Endothelial cell of umbilical vein (primary cell): ENCODE data around the gene CDS2. TPM values are rescaled to one million over a fixed set of nuclear protein-coding genes. Genes with fewer than 3 reads are reported as not detected.

Source experiments
- BruUV-seq: library from RNA; stranded (reverse); fragments of 400-500 nt; replicated peaks from 2 replicates; lab custom pipeline; 2021; lab: Mats Ljungman, UMichigan
- CTCF ChIA-PET: fragments of 300-600, 350-600 bp; sonication (Branson Sonifier 250); formaldehyde crosslinking; loops from one replicate; lab custom pipeline; 2021; ENCODE audit warnings: antibody characterized with exemption, inconsistent platforms; lab: Charles Lee
- POLR2A ChIA-PET: fragments of 300-600, 350-600 bp; sonication (Branson Sonifier 250); formaldehyde crosslinking; loops from one replicate; lab custom pipeline; 2021; ENCODE audit warnings: antibody characterized with exemption, inconsistent platforms; lab: Charles Lee
- DNase-seq: peaks from one replicate; pipeline ENCODE4 v3.0.0-alpha.2; 2011; ENCODE audit warnings: low read depth, low spot score
- FAIRE-seq: peaks from 2 replicates; lab custom pipeline; 2011; peaks lifted over from hg19 to GRCh38; lab: Jason Lieb, UNC
- H2AFZ ChIP-seq: 2 replicates; pipeline ENCODE4 v1.6.0; 2012; ENCODE audit warnings: low read depth, low read length, control low read depth, inconsistent platforms
- H3K27ac ChIP-seq: 2 replicates; pipeline ENCODE4 v1.5.1; 2011; ENCODE audit warnings: low read depth, mild to moderate bottlenecking, control low read depth, low read length, moderate library complexity; ENCODE audit not compliant: insufficient read depth
- H3K27me3 ChIP-seq, 2 experiments: 2 replicates each; pipeline versions ENCODE4 v1.6.0 to v1.6.1; 2011; ENCODE audit warnings: low read length in 2 of 2, mixed read lengths in 1 of 2; ENCODE audit not compliant: control insufficient read depth in 2 of 2, insufficient read depth in 2 of 2
- H3K36me3 ChIP-seq, 2 experiments: 2 replicates in 1 of 2; 3 replicates in 1 of 2; pipeline ENCODE4 v1.5.1; 2011; ENCODE audit warnings: low read length in 2 of 2, mild to moderate bottlenecking in 1 of 2, moderate library complexity in 1 of 2; ENCODE audit not compliant: control insufficient read depth in 2 of 2, insufficient read depth in 2 of 2; ENCODE audit errors: extremely low read depth in 1 of 2
- H3K4me1 ChIP-seq: 3 replicates; pipeline ENCODE4 v1.5.1; 2011; ENCODE audit warnings: mild to moderate bottlenecking, low read length; ENCODE audit not compliant: control insufficient read depth, insufficient read depth; ENCODE audit errors: extremely low read depth
- H3K4me2 ChIP-seq: 2 replicates; pipeline ENCODE4 v1.6.1; 2011; ENCODE audit warnings: low read length, control low read depth, mixed read lengths; ENCODE audit not compliant: insufficient read depth
- H3K4me3 ChIP-seq, 3 experiments: fragments of 200-600 bp in 1 of 3; sonication (generic), shearing (Covaris generic) in 1 of 3; replicated peaks in 1 of 3; 2 replicates each; pipeline ENCODE4 v1.5.1; 2011 to 2016; ENCODE audit warnings: control low read depth in 3 of 3, low read length in 3 of 3, mild to moderate bottlenecking in 2 of 3, inconsistent platforms in 1 of 3, low read depth in 1 of 3, moderate library complexity in 1 of 3; ENCODE audit not compliant: insufficient read depth in 1 of 3
- H3K79me2 ChIP-seq: 2 replicates; pipeline ENCODE4 v1.6.0; 2012; ENCODE audit warnings: low read length, inconsistent platforms; ENCODE audit not compliant: control insufficient read depth, insufficient read depth
- H3K9ac ChIP-seq: replicated peaks from 2 replicates; pipeline ENCODE3; 2011; ENCODE audit warnings: low read length, control low read depth; ENCODE audit not compliant: insufficient read depth; ENCODE audit errors: extremely low read depth
- H3K9me1 ChIP-seq: replicated peaks from 3 replicates; pipeline ENCODE4 v1.6.0; 2011; ENCODE audit warnings: mild to moderate bottlenecking, low read length; ENCODE audit not compliant: control insufficient read depth, insufficient read depth; ENCODE audit errors: extremely low read depth
- H3K9me3 ChIP-seq: replicated peaks from 2 replicates; pipeline ENCODE4 v1.5.1; 2012; ENCODE audit warnings: low read length, inconsistent platforms; ENCODE audit not compliant: control insufficient read depth, insufficient read depth
- H4K20me1 ChIP-seq: replicated peaks from 2 replicates; pipeline ENCODE3; 2011; ENCODE audit warnings: mild to moderate bottlenecking, low read length; ENCODE audit not compliant: control insufficient read depth, insufficient read depth; ENCODE audit errors: extremely low read depth
- EZH2 ChIP-seq: IDR thresholded peaks from 2 replicates; pipeline ENCODE4 v1.6.1; 2012; ENCODE audit warnings: borderline replicate concordance, low read depth, mild to moderate bottlenecking, moderate library complexity, low read length, inconsistent platforms; ENCODE audit not compliant: severe bottlenecking
- FOS ChIP-seq: IDR thresholded peaks from 2 replicates; pipeline ENCODE4 v1.6.1; 2011; ENCODE audit warnings: mild to moderate bottlenecking, low read length, moderate library complexity, borderline replicate concordance; ENCODE audit not compliant: insufficient read depth
- GATA2 ChIP-seq: IDR thresholded peaks from 2 replicates; pipeline ENCODE4 v1.7.0; 2011; ENCODE audit warnings: low read depth, mild to moderate bottlenecking, moderate library complexity, mixed read lengths, low read length; ENCODE audit not compliant: insufficient read length, insufficient read depth
- JUN ChIP-seq: IDR thresholded peaks from 2 replicates; pipeline ENCODE4 v1.6.1; 2011; ENCODE audit warnings: borderline replicate concordance, low read depth; ENCODE audit not compliant: insufficient read length, insufficient read depth
- MYC ChIP-seq: IDR thresholded peaks from one replicate; pipeline ENCODE4 v1.6.1; 2011; ENCODE audit warnings: mild to moderate bottlenecking, low read depth, low read length
- POLR2A ChIP-seq: IDR thresholded peaks from 2 replicates; pipeline ENCODE4 v1.6.1; 2012; ENCODE audit warnings: low read depth, mild to moderate bottlenecking, control low read depth, low read length
- POLR2AphosphoS5 ChIP-seq: IDR thresholded peaks from 2 replicates; pipeline ENCODE4 v1.6.1; 2012; ENCODE audit warnings: low read depth, mild to moderate bottlenecking, control low read depth, low read length, moderate library complexity; ENCODE audit not compliant: insufficient read depth
- dilution Hi-C: fragments of 300-500 bp; cut with MboI; formaldehyde crosslinking; loops from one replicate; pipeline ENCODE4 v1.15.0; 2019; ENCODE audit warnings: low sequenced_read_pairs; ENCODE audit not compliant: extremely low pct_ligation_motif_present
- intact Hi-C: fragments of 100-400 bp; cut with micrococcal nuclease; formaldehyde crosslinking; loops from one replicate; pipeline ENCODE4 v1.10.0; 2022
- polyA plus RNA-seq, 4 experiments: library from polyadenylated mRNA; depleted of rRNA in 3 of 4; stranded (reverse) in 3 of 4; unstranded in 1 of 4; fragments of >200 nt; gene quantifications; 2 replicates each; pipeline versions ENCODE4 v1.2.1 to v1.2.3, GENCODE V29; 2011 to 2012; ENCODE audit warnings: missing spikeins in 1 of 4
- total RNA-seq: library from RNA; stranded (reverse); gene quantifications from 2 replicates; pipeline ENCODE4 v1.2.3, GENCODE V29; 2021
- TF ChIP-seq, protein P1 (sequence below), 2 donors: IDR thresholded peaks; 1 replicate in 1 of 2; 2 replicates in 1 of 2; pipeline ENCODE4 v1.5.1; 2011; ENCODE audit warnings: low read length in 2 of 2, mild to moderate bottlenecking in 2 of 2, moderate library complexity in 2 of 2, control low read depth in 1 of 2, inconsistent platforms in 1 of 2, low read depth in 1 of 2; ENCODE audit not compliant: insufficient read depth in 1 of 2; ENCODE audit errors: extremely low read depth in 1 of 2
- TF ChIP-seq, protein P2 (sequence below): IDR thresholded peaks from 2 replicates; pipeline ENCODE4 v1.6.1; 2011; ENCODE audit not compliant: insufficient read depth, insufficient read length

CDS2 gene
- total and polyA plus RNA-seq, 2 donors (not counting 3 experiments of a cell fraction or from before 2014, with no cell fraction given): 47.0 to 49.0 TPM

DNA sequence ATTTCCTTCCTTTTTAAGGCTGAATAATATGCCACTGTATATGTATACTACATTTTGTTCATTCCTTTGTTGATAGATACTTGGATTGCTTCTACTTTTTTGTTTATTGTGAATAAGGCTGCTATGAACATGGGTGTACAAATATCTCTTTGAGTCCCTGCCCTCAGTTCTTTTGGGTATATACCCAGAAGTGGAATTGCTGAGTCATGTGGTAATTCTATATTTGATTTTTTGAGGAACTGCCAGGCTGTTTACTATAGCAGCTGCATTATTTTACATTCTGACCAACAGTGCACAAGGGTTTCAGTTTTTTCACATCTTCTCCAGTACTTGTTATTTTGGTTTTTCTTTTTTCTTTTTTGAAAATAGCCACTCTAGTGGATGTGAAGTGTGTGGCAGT, 34.1 kb downstream of the CDS2 start:
- TF ChIP-seq FOS (no peak), POLR2AphosphoS5 (no peak), JUN (no peak)
- ChIA-PET POLR2A (no interaction called here), CTCF (no interaction called here)
- Histone ChIP-seq H3K79me2 (peaks cover 41% of the 10 kb centered on the region), H3K9ac (no peak overlapping the region), H4K20me1 (peaks cover 3% of the 10 kb centered on the region), H3K4me3 (no peak overlapping the region), H3K27ac (no peak overlapping the region), H3K4me1 (peaks cover 15% of the 10 kb centered on the region), H3K4me2 (no peak overlapping the region), H3K36me3 (no peaks in the 10 kb centered on the region), H3K27me3 (no peaks in the 10 kb centered on the region), H3K9me3 (no peaks in the 10 kb centered on the region), H2AFZ (no peak overlapping the region), H3K9me1 (no peaks in the 10 kb centered on the region)
- BruUV-seq: no TSS peak
- FAIRE-seq (no peak), DNase-seq (no peak)
- intact Hi-C loops (no loop called here), dilution Hi-C loops (no loop called here)

DNA sequence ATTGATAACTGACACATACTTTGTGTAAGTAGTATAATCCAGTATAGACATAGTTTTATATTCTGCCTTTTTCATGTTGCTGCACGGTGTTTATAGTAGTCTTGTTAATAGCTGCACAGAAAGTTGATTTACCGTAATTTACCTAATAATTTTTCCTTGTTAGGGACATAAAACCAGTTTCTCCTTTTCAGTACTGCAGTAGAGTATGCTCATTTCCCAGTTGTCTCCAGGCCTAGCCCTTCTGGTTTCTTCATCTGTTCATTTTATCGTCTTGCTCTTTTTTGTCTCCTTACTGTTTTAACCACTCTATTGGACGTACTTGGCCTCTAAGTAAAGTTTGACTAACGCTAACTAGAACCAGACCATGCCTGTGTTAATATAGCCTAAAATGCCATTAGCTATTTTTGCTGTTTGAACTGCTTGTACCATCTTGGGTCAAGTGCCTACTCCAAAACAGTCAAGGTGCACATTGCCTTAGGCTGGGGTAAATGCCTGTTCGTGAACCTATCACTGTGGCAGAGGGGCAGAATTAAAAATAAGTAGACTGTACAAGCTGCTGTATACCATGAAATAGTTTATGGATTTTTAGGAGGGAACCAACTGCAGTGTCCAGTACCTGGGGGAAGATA, 34.8 kb downstream of the CDS2 start:
- H3K27me3 ChIP-seq: no peaks in the 10 kb centered on the region
- no peaks in the 10 kb centered on the region for H3K36me3 ChIP-seq
- ChIA-PET POLR2A (no interaction called here), CTCF (no interaction called here)
- FAIRE-seq: no peak
- no peak for DNase-seq
- no peak overlapping the region for H3K4me3 ChIP-seq
- TF ChIP-seq, protein P1, sequence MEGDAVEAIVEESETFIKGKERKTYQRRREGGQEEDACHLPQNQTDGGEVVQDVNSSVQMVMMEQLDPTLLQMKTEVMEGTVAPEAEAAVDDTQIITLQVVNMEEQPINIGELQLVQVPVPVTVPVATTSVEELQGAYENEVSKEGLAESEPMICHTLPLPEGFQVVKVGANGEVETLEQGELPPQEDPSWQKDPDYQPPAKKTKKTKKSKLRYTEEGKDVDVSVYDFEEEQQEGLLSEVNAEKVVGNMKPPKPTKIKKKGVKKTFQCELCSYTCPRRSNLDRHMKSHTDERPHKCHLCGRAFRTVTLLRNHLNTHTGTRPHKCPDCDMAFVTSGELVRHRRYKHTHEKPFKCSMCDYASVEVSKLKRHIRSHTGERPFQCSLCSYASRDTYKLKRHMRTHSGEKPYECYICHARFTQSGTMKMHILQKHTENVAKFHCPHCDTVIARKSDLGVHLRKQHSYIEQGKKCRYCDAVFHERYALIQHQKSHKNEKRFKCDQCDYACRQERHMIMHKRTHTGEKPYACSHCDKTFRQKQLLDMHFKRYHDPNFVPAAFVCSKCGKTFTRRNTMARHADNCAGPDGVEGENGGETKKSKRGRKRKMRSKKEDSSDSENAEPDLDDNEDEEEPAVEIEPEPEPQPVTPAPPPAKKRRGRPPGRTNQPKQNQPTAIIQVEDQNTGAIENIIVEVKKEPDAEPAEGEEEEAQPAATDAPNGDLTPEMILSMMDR (IDR thresholded peaks at IDR 0.05; ENCODE audit: extremely low read depth in 1 of 2, insufficient read depth in 1 of 2, low read depth in 1 of 2, low read length in 2 of 2): no peak
- TF ChIP-seq GATA2 (no peak), FOS (no peak), POLR2A (no peak), JUN (no peak), EZH2 (no peak), POLR2AphosphoS5 (no peak), MYC (no peak)
- TF ChIP-seq, protein P2, sequence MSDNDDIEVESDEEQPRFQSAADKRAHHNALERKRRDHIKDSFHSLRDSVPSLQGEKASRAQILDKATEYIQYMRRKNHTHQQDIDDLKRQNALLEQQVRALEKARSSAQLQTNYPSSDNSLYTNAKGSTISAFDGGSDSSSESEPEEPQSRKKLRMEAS: no peak
- dilution Hi-C loops (no loop called here), intact Hi-C loops (no loop called here)
- no peak overlapping the region for H2AFZ ChIP-seq
- no TSS peak for BruUV-seq
- H4K20me1 ChIP-seq: peaks cover 3% of the 10 kb centered on the region
- H3K9me3 ChIP-seq: no peaks in the 10 kb centered on the region
- no peak overlapping the region for H3K27ac ChIP-seq
- peaks cover 35% of the 10 kb centered on the region for H3K79me2 ChIP-seq
- H3K4me2 ChIP-seq: no peak overlapping the region
- H3K9me1 ChIP-seq: no peaks in the 10 kb centered on the region
- no peak overlapping the region for H3K9ac ChIP-seq
- H3K4me1 ChIP-seq: peaks cover 10% of the 10 kb centered on the region
